DND-41 (cell line): ENCODE measurements around the gene GABPB2.

ENCODE experiments used
- ATAC-seq: fragments of 200-7000 bp; cut with Tn5 transposase; 3 replicates; pipeline ENCODE4 v1.9.1; 2021; ENCODE audit warnings: low read depth; ENCODE audit not compliant: insufficient read depth
- DNase-seq: peaks from one replicate; pipeline ENCODE4 v3.0.0-alpha.2; 2020
- H2AFZ ChIP-seq: 2 replicates; pipeline ENCODE4 v1.6.0; 2012; ENCODE audit warnings: low read depth, low read length
- H3K27ac ChIP-seq: 2 replicates; pipeline ENCODE4 v1.5.1; 2012; ENCODE audit warnings: low read length, inconsistent platforms
- H3K27me3 ChIP-seq: fragments of 200-600 bp; sonication (generic); 2 replicates; pipeline ENCODE4 v1.6.0; 2012; ENCODE audit warnings: low read length, mild to moderate bottlenecking, inconsistent platforms; ENCODE audit not compliant: insufficient read depth, poor library complexity
- H3K36me3 ChIP-seq: 2 replicates; pipeline ENCODE4 v1.5.1; 2012; ENCODE audit warnings: low read length, inconsistent platforms; ENCODE audit not compliant: insufficient read depth
- H3K4me1 ChIP-seq: 2 replicates; pipeline ENCODE4 v1.5.1; 2012; ENCODE audit warnings: mild to moderate bottlenecking, low read length; ENCODE audit not compliant: insufficient read depth
- H3K4me2 ChIP-seq: 2 replicates; pipeline ENCODE4 v1.6.0; 2012; ENCODE audit warnings: mild to moderate bottlenecking, moderate library complexity, low read length, inconsistent platforms; ENCODE audit not compliant: insufficient read depth
- H3K4me3 ChIP-seq, 2 experiments: fragments of 200-600 bp in 1 of 2; shearing (Covaris generic) in 1 of 2; 2 replicates each; pipeline ENCODE4 v1.5.1; 2012 to 2016; ENCODE audit warnings: inconsistent platforms in 2 of 2, low read length in 2 of 2, mild to moderate bottlenecking in 2 of 2, low read depth in 1 of 2, moderate library complexity in 1 of 2
- H3K79me2 ChIP-seq: 2 replicates; pipeline ENCODE4 v1.6.0; 2012; ENCODE audit warnings: low read length, inconsistent platforms; ENCODE audit not compliant: insufficient read depth
- H3K9ac ChIP-seq: 2 replicates; pipeline ENCODE4 v1.6.0; 2012; ENCODE audit warnings: low read depth, mild to moderate bottlenecking, inconsistent platforms, low read length, moderate library complexity
- H3K9me3 ChIP-seq: 2 replicates; pipeline ENCODE4 v1.5.1; 2012; ENCODE audit warnings: low read length, moderate library complexity, mild to moderate bottlenecking, inconsistent platforms; ENCODE audit not compliant: insufficient read depth, severe bottlenecking
- H4K20me1 ChIP-seq: 2 replicates; pipeline ENCODE4 v1.6.0; 2012; ENCODE audit warnings: low read length; ENCODE audit not compliant: insufficient read depth
- EZH2 ChIP-seq: IDR thresholded peaks from 3 replicates; pipeline ENCODE4 v1.6.1; 2012; ENCODE audit warnings: borderline replicate concordance, low read depth, mild to moderate bottlenecking, moderate library complexity, low read length, inconsistent platforms; ENCODE audit not compliant: severe bottlenecking
- TF ChIP-seq, protein P1 (sequence below): IDR thresholded peaks from 2 replicates; pipeline ENCODE4 v1.5.1; 2012; ENCODE audit warnings: borderline replicate concordance, low read length, moderate library complexity, mild to moderate bottlenecking; ENCODE audit not compliant: poor library complexity, severe bottlenecking; ENCODE audit errors: extremely low read depth

GABPB2 gene

GRCh38 chr1:151159373-151159772, 88.8 kb downstream of the GABPB2 start:
- H2AFZ ChIP-seq, result no peak overlapping the region
- H3K4me2 ChIP-seq, result no peak overlapping the region
- no peak overlapping the region for H3K9ac ChIP-seq
- H3K4me3 ChIP-seq, result no peak overlapping the region
- no peak for TF ChIP-seq EZH2
- TF ChIP-seq, protein P1, sequence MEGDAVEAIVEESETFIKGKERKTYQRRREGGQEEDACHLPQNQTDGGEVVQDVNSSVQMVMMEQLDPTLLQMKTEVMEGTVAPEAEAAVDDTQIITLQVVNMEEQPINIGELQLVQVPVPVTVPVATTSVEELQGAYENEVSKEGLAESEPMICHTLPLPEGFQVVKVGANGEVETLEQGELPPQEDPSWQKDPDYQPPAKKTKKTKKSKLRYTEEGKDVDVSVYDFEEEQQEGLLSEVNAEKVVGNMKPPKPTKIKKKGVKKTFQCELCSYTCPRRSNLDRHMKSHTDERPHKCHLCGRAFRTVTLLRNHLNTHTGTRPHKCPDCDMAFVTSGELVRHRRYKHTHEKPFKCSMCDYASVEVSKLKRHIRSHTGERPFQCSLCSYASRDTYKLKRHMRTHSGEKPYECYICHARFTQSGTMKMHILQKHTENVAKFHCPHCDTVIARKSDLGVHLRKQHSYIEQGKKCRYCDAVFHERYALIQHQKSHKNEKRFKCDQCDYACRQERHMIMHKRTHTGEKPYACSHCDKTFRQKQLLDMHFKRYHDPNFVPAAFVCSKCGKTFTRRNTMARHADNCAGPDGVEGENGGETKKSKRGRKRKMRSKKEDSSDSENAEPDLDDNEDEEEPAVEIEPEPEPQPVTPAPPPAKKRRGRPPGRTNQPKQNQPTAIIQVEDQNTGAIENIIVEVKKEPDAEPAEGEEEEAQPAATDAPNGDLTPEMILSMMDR, result no peak
- H3K27ac ChIP-seq, result peak overlapping the region; percentile 19; the same call in 1 of the 2 replicates
- DNase-seq (no peak), ATAC-seq (no peak)
- no peaks in the 10 kb centered on the region for H3K9me3 ChIP-seq
- H3K27me3 ChIP-seq, result no peaks in the 10 kb centered on the region
- peaks cover 39% of the 10 kb centered on the region for H3K36me3 ChIP-seq
- H3K4me1 ChIP-seq, result peaks cover 41% of the 10 kb centered on the region
- H4K20me1 ChIP-seq, result no peaks in the 10 kb centered on the region
- H3K79me2 ChIP-seq, result peaks cover 14% of the 10 kb centered on the region

- Histone ChIP-seq H3K36me3 (peaks cover 44% of the 10 kb centered on the region), H3K27ac (peak overlapping the region; percentile 90), H3K4me3 (peak overlapping the region; percentile 89 to 91; a peak in 3 of 4 replicates), H3K4me1 (peaks cover 31% of the 10 kb centered on the region), H3K79me2 (peaks cover 38% of the 10 kb centered on the region), H3K9ac (peak overlapping the region; percentile 71), H4K20me1 (no peaks in the 10 kb centered on the region), H3K27me3 (no peaks in the 10 kb centered on the region), H2AFZ (peak overlapping the region; percentile 91), H3K9me3 (no peaks in the 10 kb centered on the region), H3K4me2 (peak overlapping the region; percentile 96)
- TF ChIP-seq, protein P1, result no peak
- TF ChIP-seq EZH2, result no peak
- no peak; the same call in 1 of the 3 replicates for ATAC-seq
- DNase-seq, result no peak
Observed at GRCh38 chr1:151164732-151165280, 94.2 kb downstream of the GABPB2 start.

- Histone ChIP-seq H3K27ac (peak overlapping the region; percentile 90), H2AFZ (peak overlapping the region; percentile 91), H3K9me3 (no peaks in the 10 kb centered on the region), H3K4me3 (peak overlapping the region; percentile 89 to 91), H3K4me1 (peaks cover 31% of the 10 kb centered on the region), H3K4me2 (peak overlapping the region; percentile 96), H4K20me1 (no peaks in the 10 kb centered on the region), H3K79me2 (peaks cover 38% of the 10 kb centered on the region), H3K9ac (peak overlapping the region; percentile 71), H3K36me3 (peaks cover 43% of the 10 kb centered on the region), H3K27me3 (no peaks in the 10 kb centered on the region)
- TF ChIP-seq, protein P1, result no peak
- TF ChIP-seq EZH2, result no peak
- ATAC-seq (peak; percentile 38), DNase-seq (peak; percentile 48)
Observed at GRCh38 chr1:151165281-151165737, 94.7 kb downstream of the GABPB2 start.
